ENCODE measurements around the gene CYSLTR2. TPM values are rescaled to one million over a fixed set of nuclear protein-coding genes. Genes with fewer than 3 reads are reported as not detected.

CYSLTR2 gene
- total RNA-seq, 2 experiments from 2014 or later = 1.3 to 1.7 TPM

DNA sequence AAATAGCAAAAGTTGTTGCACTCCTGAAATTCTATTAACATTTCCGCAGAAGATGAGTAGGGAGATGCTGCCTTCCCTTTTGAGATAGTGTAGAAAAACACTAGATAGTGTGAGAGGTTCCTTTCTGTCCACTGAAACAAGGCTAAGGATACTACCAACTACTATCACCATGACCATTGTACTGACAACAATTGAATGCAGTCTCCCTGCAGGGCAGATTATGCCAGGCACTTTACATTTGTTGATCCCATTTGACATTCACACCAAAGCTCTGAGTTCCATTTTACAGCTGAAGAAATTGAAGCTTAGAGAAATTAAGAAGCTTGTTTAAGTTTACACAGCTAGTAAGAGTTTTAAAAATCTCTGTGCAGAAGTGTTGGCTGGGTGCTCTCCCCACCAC, 55.0 kb downstream of the CYSLTR2 start:
- CTCF ChIA-PET = no interaction called here
- Mint-ChIP-seq H3K27me3 (ENCODE audit: low read depth) (no peaks in the 10 kb centered on the region), H3K9me3 (peaks cover 6% of the 10 kb centered on the region), H3K4me1 (ENCODE audit: low read depth) (peaks cover 11% of the 10 kb centered on the region), H3K27ac (no peak overlapping the region), H3K36me3 (ENCODE audit: low read depth) (peaks cover 31% of the 10 kb centered on the region), H3K4me3 (no peak overlapping the region)
- intact Hi-C loops (cut with micrococcal nuclease) = loop anchor here (1.0 kb wide), 3 partner anchors 23 to 184 kb away; no protein-coding TSS in a partner anchor
- no peak for DNase-seq

DNA sequence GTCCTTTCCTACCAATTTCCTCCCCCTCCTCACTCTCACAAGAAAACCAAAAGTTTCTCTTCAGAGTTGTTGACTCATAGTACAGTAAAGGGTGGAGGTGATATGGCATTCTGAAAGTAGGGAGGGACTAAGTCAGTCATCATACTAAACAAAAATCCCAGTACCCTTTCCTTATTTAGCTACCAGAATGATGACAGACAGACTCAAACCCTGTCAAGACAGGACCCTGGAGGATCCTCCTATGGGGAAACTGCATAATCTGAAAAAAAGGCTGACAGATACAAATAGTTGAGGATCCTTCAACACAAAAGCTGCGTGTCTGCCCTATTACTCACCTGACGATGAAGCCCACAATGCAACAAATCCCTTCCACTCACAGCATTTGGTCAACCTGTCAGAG, 55.5 kb downstream of the CYSLTR2 start:
- intact Hi-C loops (cut with micrococcal nuclease) = loop anchor here (1.0 kb wide), 3 partner anchors 22 to 183 kb away; no protein-coding TSS in a partner anchor
- Mint-ChIP-seq H3K4me1 (ENCODE audit: low read depth) (peaks cover 11% of the 10 kb centered on the region), H3K9me3 (peaks cover 6% of the 10 kb centered on the region), H3K27ac (no peak overlapping the region), H3K36me3 (ENCODE audit: low read depth) (peaks cover 31% of the 10 kb centered on the region), H3K4me3 (no peak overlapping the region), H3K27me3 (ENCODE audit: low read depth) (no peaks in the 10 kb centered on the region)
- no peak for DNase-seq
- CTCF ChIA-PET = interaction anchor here (1.2 kb wide), 1 partner anchor 113 kb away, joined by 3 read pairs; no protein-coding TSS in a partner anchor

DNA sequence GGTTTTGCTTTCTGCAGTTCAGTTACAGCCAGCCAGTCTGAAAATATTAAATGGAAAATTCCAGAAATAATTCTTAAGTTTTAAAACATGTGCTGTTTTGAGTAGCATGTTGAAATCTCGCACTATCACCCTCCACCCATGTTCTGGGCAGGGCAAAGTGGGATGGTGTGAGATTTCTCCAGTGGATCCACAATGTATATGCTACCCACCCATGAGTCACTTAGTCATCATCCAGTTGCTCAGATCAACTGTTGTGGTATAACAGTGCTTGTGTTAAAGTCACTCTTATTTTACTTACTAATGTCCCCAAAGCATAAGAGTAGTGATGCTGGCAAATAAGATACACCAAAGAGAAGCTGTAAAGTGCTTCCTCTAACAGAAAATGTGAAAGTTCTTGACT, 56.4 kb downstream of the CYSLTR2 start:
- peaks cover 11% of the 10 kb centered on the region for H3K4me1 Mint-ChIP-seq (ENCODE audit: low read depth)
- CTCF ChIA-PET = interaction anchor here (0.7 to 1.2 kb wide), 2 partner anchors 114 to 130 kb away, joined by 3 to 4 read pairs; no protein-coding TSS in a partner anchor
- peaks cover 5% of the 10 kb centered on the region for H3K9me3 Mint-ChIP-seq
- no peak for DNase-seq
- H3K27ac Mint-ChIP-seq = no peak overlapping the region
- H3K27me3 Mint-ChIP-seq (ENCODE audit: low read depth) = no peaks in the 10 kb centered on the region
- intact Hi-C loops (cut with micrococcal nuclease) = no loop called here
- H3K4me3 Mint-ChIP-seq = no peak overlapping the region
- peaks cover 25% of the 10 kb centered on the region for H3K36me3 Mint-ChIP-seq (ENCODE audit: low read depth)

DNA sequence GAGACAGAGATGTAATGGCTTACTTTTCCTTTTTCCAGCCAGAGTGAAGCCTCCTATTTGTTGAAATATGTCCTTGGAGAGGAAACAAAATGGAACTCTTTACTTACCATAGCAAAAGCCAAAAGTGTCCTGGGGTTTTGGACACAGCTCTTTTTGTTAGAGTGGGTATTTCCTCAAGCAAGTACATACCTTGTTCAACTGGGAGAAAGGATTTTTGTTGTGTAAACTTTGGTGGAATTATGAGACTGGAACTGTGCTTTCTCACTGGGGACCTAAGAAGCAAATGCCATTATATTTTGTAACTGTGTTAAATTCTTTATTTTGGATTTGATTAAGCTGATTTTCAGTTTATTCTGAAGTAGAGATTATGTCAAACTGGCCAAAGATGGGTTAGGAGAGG, 58.4 kb downstream of the CYSLTR2 start:
- peaks cover 18% of the 10 kb centered on the region for H3K36me3 Mint-ChIP-seq (ENCODE audit: low read depth)
- peaks cover 11% of the 10 kb centered on the region for H3K4me1 Mint-ChIP-seq (ENCODE audit: low read depth)
- H3K4me3 Mint-ChIP-seq = no peak overlapping the region
- DNase-seq = no peak
- H3K27me3 Mint-ChIP-seq (ENCODE audit: low read depth) = no peaks in the 10 kb centered on the region
- CTCF ChIA-PET = no interaction called here
- no peak overlapping the region for H3K27ac Mint-ChIP-seq
- intact Hi-C loops (cut with micrococcal nuclease) = no loop called here
- H3K9me3 Mint-ChIP-seq = peaks cover 15% of the 10 kb centered on the region

DNA sequence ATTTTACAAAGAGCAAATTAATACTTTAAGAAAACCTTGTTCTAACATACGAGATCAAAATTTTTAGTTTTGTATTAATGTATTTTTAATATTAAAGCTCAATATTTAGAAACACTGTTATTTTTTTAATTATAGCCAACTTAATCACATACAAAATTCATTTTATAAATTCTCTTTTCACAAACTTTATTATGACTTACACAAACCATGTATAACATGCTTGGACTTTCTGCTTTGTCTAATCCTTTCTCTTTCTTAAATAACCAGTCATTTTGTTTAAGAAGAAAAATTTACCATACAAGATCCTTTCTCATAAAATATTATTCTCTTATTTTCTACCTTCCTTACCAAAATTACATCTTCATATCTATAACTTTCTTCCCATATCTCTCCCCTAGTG, 62.2 kb downstream of the CYSLTR2 start:
- CTCF ChIA-PET = no interaction called here
- Mint-ChIP-seq H3K4me1 (ENCODE audit: low read depth) (no peaks in the 10 kb centered on the region), H3K9me3 (peaks cover 23% of the 10 kb centered on the region), H3K27ac (no peak overlapping the region), H3K36me3 (ENCODE audit: low read depth) (peaks cover 8% of the 10 kb centered on the region), H3K4me3 (no peak overlapping the region), H3K27me3 (ENCODE audit: low read depth) (no peaks in the 10 kb centered on the region)
- intact Hi-C loops (cut with micrococcal nuclease) = no loop called here
- DNase-seq = no peak

DNA sequence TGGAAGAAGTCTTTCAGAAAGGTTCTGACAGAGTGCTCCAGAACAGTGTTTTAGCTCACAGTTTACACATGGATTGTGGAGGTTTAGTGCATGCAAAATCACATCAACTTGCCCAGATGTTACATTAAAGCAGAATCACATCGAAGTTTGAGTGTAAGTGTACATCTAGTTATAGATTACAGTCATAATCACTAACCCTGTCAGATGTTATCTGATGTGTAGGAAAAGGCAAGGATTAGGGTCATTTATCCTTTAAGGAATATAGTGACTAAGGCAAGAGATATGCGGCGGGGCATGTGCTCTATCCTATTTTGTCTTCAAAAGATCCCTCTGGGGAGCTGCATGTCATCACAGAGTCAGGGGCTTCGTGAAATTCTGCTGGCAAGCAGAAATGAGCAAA, 66.9 kb downstream of the CYSLTR2 start:
- intact Hi-C loops (cut with micrococcal nuclease) = no loop called here
- CTCF ChIA-PET = no interaction called here
- Mint-ChIP-seq H3K4me1 (ENCODE audit: low read depth) (no peaks in the 10 kb centered on the region), H3K4me3 (no peak overlapping the region), H3K36me3 (ENCODE audit: low read depth) (peaks cover 6% of the 10 kb centered on the region), H3K27me3 (ENCODE audit: low read depth) (no peaks in the 10 kb centered on the region), H3K9me3 (peaks cover 19% of the 10 kb centered on the region), H3K27ac (no peak overlapping the region)
- DNase-seq = no peak

DNA sequence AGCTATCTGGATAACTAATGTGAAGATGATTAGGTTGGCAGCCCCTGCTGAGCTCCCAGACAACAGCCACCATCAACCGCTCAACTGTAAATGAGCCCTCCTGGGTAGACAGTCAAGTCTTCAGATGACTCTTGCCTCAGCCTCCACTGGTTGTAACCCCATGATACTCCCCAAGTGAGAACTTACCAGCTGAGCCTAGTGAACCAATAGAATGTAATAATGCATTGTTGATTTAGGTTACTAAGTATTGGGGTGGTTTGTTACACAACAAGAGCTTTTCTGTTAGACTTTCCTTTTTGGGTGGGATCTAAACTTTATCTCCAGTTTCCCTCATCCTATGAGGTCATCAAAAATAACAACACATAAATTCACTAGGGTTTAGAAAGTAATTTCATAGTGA, 69.4 kb downstream of the CYSLTR2 start:
- CTCF ChIA-PET = interaction anchor here (0.7 to 1.9 kb wide), 2 partner anchors 9 to 196 kb away, joined by 3 to 9 read pairs; no protein-coding TSS in a partner anchor
- no peak for DNase-seq
- Mint-ChIP-seq H3K27me3 (ENCODE audit: low read depth) (no peaks in the 10 kb centered on the region), H3K27ac (no peak overlapping the region), H3K4me3 (no peak overlapping the region), H3K4me1 (ENCODE audit: low read depth) (no peaks in the 10 kb centered on the region), H3K36me3 (ENCODE audit: low read depth) (peaks cover under 1% of the 10 kb centered on the region), H3K9me3 (peaks cover 5% of the 10 kb centered on the region)
- intact Hi-C loops (cut with micrococcal nuclease) = no loop called here

DNA sequence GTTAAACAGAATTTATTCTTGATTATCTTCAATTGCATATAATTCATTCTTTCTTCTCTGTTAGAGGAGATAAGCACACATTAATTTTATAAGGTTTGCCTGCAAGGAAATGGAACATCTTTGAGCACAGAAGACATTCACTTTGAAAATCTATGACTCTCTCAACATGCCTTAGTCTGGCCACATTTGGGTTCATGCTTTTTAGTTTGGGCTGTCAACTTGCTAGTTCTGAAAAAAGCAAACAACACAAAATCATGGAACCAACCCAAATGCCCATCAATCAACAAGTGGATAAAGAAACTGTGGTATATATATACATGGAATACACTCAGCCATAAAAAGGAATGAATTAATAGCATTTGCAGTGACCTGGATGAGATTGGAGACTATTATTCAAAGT, 71.5 kb downstream of the CYSLTR2 start:
- peaks cover 2% of the 10 kb centered on the region for H3K4me1 Mint-ChIP-seq (ENCODE audit: low read depth)
- intact Hi-C loops (cut with micrococcal nuclease) = no loop called here
- H3K9me3 Mint-ChIP-seq = no peaks in the 10 kb centered on the region
- H3K27ac Mint-ChIP-seq = no peak overlapping the region
- no peak overlapping the region for H3K4me3 Mint-ChIP-seq
- DNase-seq = no peak
- no peaks in the 10 kb centered on the region for H3K27me3 Mint-ChIP-seq (ENCODE audit: low read depth)
- CTCF ChIA-PET = no interaction called here
- H3K36me3 Mint-ChIP-seq (ENCODE audit: low read depth) = no peaks in the 10 kb centered on the region

DNA sequence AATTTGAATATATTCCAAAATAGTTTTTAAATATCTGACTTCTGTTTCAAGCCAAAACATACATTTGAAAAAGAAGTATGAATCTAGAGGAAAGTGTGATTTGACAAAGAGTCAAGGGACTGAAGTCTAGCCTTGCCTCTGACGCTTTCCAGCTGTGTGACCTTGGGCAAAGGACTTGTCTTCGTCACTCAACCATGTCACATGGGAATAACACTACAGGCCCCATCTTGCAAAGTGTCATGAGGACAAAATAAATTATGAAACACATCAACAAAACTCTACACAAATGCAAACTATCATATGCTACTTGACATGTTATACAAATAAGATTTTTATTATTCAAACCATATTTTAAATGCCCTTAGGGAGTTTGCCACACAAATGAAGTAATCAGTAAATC, 73.0 kb downstream of the CYSLTR2 start:
- Mint-ChIP-seq H3K36me3 (ENCODE audit: low read depth) (no peaks in the 10 kb centered on the region), H3K4me1 (ENCODE audit: low read depth) (peaks cover 13% of the 10 kb centered on the region), H3K4me3 (no peak overlapping the region), H3K27ac (no peak overlapping the region), H3K27me3 (ENCODE audit: low read depth) (no peaks in the 10 kb centered on the region), H3K9me3 (no peaks in the 10 kb centered on the region)
- CTCF ChIA-PET = no interaction called here
- intact Hi-C loops (cut with micrococcal nuclease) = no loop called here
- no peak for DNase-seq

DNA sequence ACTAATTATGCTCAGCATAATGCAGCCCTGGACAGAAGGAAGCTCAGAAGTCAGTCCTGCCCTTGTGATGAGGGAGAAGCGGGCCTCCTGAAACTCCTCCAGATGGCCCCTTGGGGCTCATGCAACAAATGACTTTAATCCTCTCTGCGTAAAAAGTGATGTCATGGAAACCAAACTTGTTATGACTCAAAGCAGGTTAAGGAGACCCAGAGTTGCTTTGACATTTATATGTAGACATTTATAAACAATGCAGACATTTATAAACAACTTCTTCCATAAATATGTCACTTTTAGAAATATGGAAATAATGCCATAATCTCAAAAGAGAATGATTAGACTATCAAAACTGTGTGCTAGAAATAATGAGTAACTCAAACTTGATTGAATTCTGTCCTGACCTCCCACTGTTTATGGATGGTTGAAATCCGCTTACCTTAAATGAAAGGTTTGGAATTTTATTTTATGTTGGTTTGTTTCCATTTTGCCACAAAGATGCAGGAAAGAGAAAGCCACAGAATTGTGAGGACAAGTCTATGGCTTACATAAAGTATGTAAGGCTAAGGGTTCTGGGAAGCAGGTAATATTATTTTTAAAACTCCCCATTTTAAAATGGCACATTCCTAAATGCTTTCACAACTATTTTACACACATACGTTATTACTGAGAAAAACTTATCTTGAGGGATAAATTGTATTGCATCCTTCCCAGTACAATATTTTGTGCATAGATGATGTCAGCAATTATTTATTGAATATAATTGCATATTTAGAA, 73.7 kb downstream of the CYSLTR2 start:
- DNase-seq = no peak
- Mint-ChIP-seq H3K27ac (no peak overlapping the region), H3K4me1 (ENCODE audit: low read depth) (peaks cover 19% of the 10 kb centered on the region), H3K4me3 (no peak overlapping the region), H3K36me3 (ENCODE audit: low read depth) (no peaks in the 10 kb centered on the region), H3K9me3 (no peaks in the 10 kb centered on the region), H3K27me3 (ENCODE audit: low read depth) (peaks cover 3% of the 10 kb centered on the region)
- intact Hi-C loops (cut with micrococcal nuclease) = no loop called here
- CTCF ChIA-PET = interaction anchor here (0.6 kb wide), 1 partner anchor 150 kb away, joined by 3 read pairs; no protein-coding TSS in a partner anchor

DNA sequence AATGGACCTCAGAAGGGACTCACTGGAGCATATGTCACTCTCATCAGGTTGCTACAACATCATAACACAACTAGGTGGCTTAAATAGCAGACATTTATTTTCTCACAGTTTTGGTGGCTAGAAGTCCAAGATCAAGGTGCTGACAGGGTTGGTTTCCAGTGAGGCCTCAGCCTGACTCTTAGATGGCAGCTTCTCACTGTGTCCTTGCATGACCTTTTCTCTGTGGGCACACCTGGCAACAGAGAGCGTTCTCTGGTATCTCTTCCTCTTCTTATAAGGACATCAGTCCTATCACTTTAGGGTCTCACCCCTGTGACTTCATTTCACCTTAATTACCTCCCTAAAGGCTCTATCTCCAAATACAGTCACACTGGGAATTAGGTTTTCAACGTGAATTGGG, 74.5 kb downstream of the CYSLTR2 start:
- CTCF ChIA-PET = no interaction called here
- intact Hi-C loops (cut with micrococcal nuclease) = no loop called here
- Mint-ChIP-seq H3K27ac (no peak overlapping the region), H3K4me1 (ENCODE audit: low read depth) (peaks cover 19% of the 10 kb centered on the region), H3K9me3 (no peaks in the 10 kb centered on the region), H3K36me3 (ENCODE audit: low read depth) (no peaks in the 10 kb centered on the region), H3K27me3 (ENCODE audit: low read depth) (peaks cover 3% of the 10 kb centered on the region), H3K4me3 (no peak overlapping the region)
- DNase-seq = no peak

DNA sequence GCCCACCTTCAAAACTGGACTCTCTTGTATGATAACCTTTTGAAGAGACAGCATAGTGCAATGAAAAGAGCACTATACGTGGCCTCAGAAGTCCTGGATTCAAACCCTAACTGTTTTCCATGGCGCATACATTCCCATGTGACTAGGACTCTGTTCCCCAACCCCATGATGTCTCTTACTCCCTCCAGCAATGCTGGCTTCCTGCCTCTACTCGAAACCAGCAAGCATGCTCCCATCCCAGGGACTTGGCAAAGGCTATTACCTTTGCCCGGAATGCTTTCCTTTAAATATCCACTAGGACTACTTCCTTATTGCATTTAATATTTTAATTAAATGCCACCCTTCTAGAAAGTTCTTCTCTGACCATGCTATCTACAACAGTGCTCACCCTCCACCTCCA, 75.1 kb downstream of the CYSLTR2 start:
- H3K27ac Mint-ChIP-seq = no peak overlapping the region
- intact Hi-C loops (cut with micrococcal nuclease) = no loop called here
- CTCF ChIA-PET = interaction anchor here (1.2 kb wide), 1 partner anchor 94 kb away, joined by 3 read pairs; no protein-coding TSS in a partner anchor
- DNase-seq = no peak
- H3K9me3 Mint-ChIP-seq = no peaks in the 10 kb centered on the region
- H3K36me3 Mint-ChIP-seq (ENCODE audit: low read depth) = no peaks in the 10 kb centered on the region
- H3K4me1 Mint-ChIP-seq (ENCODE audit: low read depth) = peaks cover 19% of the 10 kb centered on the region
- no peak overlapping the region for H3K4me3 Mint-ChIP-seq
- peaks cover 3% of the 10 kb centered on the region for H3K27me3 Mint-ChIP-seq (ENCODE audit: low read depth)

DNA sequence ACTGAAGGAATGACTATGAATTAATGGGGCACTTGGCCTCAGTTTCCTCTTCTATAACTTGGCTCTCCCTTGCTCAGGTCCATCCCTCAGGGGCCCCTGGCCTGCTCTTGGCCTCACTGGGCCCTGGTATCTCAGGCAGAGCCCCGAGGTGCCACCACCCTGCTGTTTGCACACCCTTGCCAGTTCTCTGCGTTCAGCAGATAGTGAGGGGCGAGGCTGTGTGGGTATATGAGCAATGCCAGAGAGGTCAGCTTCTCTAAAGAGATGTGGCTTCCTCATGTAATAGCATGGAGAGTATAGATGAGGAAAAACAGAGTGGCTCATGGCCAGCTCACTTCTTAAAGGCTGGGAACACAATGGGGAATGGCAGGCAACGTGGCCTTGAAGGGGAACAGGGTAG, 76.1 kb downstream of the CYSLTR2 start:
- intact Hi-C loops (cut with micrococcal nuclease) = loop anchor here (5.0 kb wide), 2 partner anchors 148 to 328 kb away; no protein-coding TSS in a partner anchor
- Mint-ChIP-seq H3K27ac (no peak overlapping the region), H3K4me3 (no peak overlapping the region), H3K36me3 (ENCODE audit: low read depth) (no peaks in the 10 kb centered on the region), H3K4me1 (ENCODE audit: low read depth) (peaks cover 19% of the 10 kb centered on the region), H3K9me3 (no peaks in the 10 kb centered on the region), H3K27me3 (ENCODE audit: low read depth) (peaks cover 3% of the 10 kb centered on the region)
- CTCF ChIA-PET = interaction anchor here (1.2 kb wide), 1 partner anchor 95 kb away, joined by 3 read pairs; no protein-coding TSS in a partner anchor
- DNase-seq = no peak

Data from activated naive CD4-positive, alpha-beta T cell treated with anti-CD3 and anti-CD28 coated beads for 36 hours (primary cell).